Measurements from ENCODE around the gene MAP2K2. TPM values are rescaled to one million over a fixed set of nuclear protein-coding genes. Genes with fewer than 3 reads are reported as not detected.
A peak's percentile ranks its signal among the peaks of the same experiment; 100 is the strongest.

The MAP2K2 gene
- polyA plus RNA-seq, 2 of the 4 experiments (the other 2 are of a cell fraction): 41.7 to 115 TPM

DNA sequence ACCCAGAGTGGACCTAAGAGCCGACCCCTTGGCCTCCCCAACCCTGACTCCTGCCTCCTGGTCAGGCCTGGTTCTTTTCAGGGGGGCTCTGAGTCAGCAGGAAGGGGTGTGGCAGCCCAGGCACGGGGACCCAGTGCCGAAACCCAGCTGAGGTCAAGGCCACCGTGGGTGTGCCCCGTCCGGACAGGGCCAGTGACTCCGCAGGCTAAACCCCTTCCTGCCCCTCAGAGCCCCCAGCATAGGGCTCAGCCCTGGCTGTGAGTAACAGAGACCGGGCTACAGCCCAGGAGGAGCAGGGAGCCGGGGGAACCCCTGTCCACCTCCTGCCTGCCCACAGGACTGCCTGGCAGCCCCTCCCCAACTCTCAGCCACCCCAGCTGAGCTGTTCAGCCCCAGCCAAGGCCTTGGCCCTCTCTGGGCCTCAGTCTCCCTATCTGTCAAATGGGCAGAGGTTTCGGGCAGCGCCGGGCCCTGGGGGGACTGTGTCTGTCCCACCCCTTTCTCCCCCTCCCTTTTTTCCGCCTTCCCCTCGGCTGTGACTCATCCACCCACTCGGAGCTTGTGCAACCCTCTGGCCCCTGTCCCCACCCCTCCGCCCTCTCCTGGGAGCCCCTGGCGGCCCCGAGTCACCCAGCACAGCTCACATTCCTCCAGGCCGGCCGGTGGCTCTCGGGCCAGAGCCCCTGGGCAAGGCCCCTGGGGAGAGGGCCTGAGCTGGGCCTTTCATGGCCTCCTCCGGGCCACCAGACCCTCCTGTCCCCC, 65.8 kb downstream of the MAP2K2 start (continued):
- TF ChIP-seq, protein P1, sequence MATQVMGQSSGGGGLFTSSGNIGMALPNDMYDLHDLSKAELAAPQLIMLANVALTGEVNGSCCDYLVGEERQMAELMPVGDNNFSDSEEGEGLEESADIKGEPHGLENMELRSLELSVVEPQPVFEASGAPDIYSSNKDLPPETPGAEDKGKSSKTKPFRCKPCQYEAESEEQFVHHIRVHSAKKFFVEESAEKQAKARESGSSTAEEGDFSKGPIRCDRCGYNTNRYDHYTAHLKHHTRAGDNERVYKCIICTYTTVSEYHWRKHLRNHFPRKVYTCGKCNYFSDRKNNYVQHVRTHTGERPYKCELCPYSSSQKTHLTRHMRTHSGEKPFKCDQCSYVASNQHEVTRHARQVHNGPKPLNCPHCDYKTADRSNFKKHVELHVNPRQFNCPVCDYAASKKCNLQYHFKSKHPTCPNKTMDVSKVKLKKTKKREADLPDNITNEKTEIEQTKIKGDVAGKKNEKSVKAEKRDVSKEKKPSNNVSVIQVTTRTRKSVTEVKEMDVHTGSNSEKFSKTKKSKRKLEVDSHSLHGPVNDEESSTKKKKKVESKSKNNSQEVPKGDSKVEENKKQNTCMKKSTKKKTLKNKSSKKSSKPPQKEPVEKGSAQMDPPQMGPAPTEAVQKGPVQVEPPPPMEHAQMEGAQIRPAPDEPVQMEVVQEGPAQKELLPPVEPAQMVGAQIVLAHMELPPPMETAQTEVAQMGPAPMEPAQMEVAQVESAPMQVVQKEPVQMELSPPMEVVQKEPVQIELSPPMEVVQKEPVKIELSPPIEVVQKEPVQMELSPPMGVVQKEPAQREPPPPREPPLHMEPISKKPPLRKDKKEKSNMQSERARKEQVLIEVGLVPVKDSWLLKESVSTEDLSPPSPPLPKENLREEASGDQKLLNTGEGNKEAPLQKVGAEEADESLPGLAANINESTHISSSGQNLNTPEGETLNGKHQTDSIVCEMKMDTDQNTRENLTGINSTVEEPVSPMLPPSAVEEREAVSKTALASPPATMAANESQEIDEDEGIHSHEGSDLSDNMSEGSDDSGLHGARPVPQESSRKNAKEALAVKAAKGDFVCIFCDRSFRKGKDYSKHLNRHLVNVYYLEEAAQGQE (IDR thresholded peaks at IDR 0.05): no peak
- TF ChIP-seq KDM1A (IDR thresholded peaks at IDR 0.05; ENCODE audit: low read depth): peak; percentile 70; the same call in 1 of the 2 replicates
- no peak for TF ChIP-seq SREBF2 (IDR thresholded peaks at IDR 0.05)
- TF ChIP-seq FOSL2 (IDR thresholded peaks at IDR 0.05): peak; percentile 47; the same call in 1 of the 2 replicates
- peak; percentile 85 for TF ChIP-seq FOSL2 (CRISPR knock-in tag; IDR thresholded peaks at IDR 0.05)

DNA sequence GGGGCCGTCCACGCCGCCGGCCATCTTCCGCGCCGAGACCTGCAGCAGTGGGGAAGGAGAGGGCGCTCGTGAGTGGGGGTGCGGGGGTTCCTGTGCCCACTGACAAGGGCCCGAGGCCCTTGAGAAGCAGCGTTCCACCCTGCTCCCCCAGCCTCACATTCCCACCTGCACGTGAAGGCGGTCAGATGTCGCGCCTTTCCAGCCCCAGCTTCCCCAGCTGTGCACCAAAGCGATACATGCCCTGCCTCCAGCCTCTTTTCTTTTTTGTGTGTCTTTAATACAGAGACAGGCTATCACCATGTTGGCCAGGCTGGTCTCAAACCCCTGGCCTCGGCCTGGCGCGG, 68.7 kb downstream of the MAP2K2 start:
- Histone ChIP-seq H3K9me3 (no peaks in the 10 kb centered on the region), H3K4me1 (peaks cover 54% of the 10 kb centered on the region), H3K4me3 (no peak overlapping the region), H3K27ac (no peak overlapping the region), H3K4me2 (no peak overlapping the region)
- FAIRE-seq (no peak), ATAC-seq (no peak), DNase-seq (ENCODE audit: low read depth in 1 of 2, low spot score in 1 of 2) (no peak)
- TF ChIP-seq RCOR1 (IDR thresholded peaks at IDR 0.05; ENCODE audit: low read depth, low read length) (no peak), HOXB5 (CRISPR knock-in tag; IDR thresholded peaks at IDR 0.05) (no peak), EHF (CRISPR knock-in tag; IDR thresholded peaks at IDR 0.05) (no peak), RAD21 (conservative IDR thresholded peaks at IDR 0.05 in 1 of 2, IDR thresholded peaks at IDR 0.05 in 1 of 2) (no peak), RFX5 (IDR thresholded peaks at IDR 0.05) (no peak), BHLHE40 (IDR thresholded peaks at IDR 0.05; ENCODE audit: low read depth, low read length) (no peak), ZFP36 (IDR thresholded peaks at IDR 0.05; ENCODE audit: borderline replicate concordance, partially characterized antibody) (no peak), NR3C1 (IDR thresholded peaks at IDR 0.05) (no peak), CBX8 (IDR thresholded peaks at IDR 0.05) (no peak), NPAS2 (CRISPR knock-in tag; IDR thresholded peaks at IDR 0.05; ENCODE audit: borderline replicate concordance) (no peak), PHF8 (IDR thresholded peaks at IDR 0.05; ENCODE audit: borderline replicate concordance, low read depth) (no peak), JUN (IDR thresholded peaks at IDR 0.05) (no peak), CHD4 (IDR thresholded peaks at IDR 0.05; ENCODE audit: borderline replicate concordance) (no peak), KDM1A (IDR thresholded peaks at IDR 0.05; ENCODE audit: low read depth) (no peak)
- TF ChIP-seq, protein P1 (IDR thresholded peaks at IDR 0.05): no peak
- TF ChIP-seq, protein P2, sequence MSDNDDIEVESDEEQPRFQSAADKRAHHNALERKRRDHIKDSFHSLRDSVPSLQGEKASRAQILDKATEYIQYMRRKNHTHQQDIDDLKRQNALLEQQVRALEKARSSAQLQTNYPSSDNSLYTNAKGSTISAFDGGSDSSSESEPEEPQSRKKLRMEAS (IDR thresholded peaks at IDR 0.05): no peak
- TF ChIP-seq, protein P3, sequence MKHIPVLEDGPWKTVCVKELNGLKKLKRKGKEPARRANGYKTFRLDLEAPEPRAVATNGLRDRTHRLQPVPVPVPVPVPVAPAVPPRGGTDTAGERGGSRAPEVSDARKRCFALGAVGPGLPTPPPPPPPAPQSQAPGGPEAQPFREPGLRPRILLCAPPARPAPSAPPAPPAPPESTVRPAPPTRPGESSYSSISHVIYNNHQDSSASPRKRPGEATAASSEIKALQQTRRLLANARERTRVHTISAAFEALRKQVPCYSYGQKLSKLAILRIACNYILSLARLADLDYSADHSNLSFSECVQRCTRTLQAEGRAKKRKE (CRISPR knock-in tag; IDR thresholded peaks at IDR 0.05; ENCODE audit: low read depth): no peak
- TF ChIP-seq, protein P4, sequence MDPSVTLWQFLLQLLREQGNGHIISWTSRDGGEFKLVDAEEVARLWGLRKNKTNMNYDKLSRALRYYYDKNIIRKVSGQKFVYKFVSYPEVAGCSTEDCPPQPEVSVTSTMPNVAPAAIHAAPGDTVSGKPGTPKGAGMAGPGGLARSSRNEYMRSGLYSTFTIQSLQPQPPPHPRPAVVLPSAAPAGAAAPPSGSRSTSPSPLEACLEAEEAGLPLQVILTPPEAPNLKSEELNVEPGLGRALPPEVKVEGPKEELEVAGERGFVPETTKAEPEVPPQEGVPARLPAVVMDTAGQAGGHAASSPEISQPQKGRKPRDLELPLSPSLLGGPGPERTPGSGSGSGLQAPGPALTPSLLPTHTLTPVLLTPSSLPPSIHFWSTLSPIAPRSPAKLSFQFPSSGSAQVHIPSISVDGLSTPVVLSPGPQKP (IDR thresholded peaks at IDR 0.05; ENCODE audit: low read depth, low read length): no peak
- POLR2A ChIA-PET: no interaction called here
- CTCF ChIA-PET: no interaction called here
- WGBS (ENCODE audit: missing lambda C conversion rate): 97% methylated on average over 9 of the region's 20 CpGs

All from A549 (cell line).